Neuron (in vitro differentiated cells): ENCODE data around the gene SMCO3.
A peak's percentile ranks its signal among the peaks of the same experiment; 100 is the strongest.

Experiments used
- H2AFZ ChIP-seq: one replicate; pipeline ENCODE4 v1.6.1; 2013; ENCODE audit warnings: low read depth, mild to moderate bottlenecking, inconsistent platforms, low read length, moderate library complexity
- H3K27me3 ChIP-seq: one replicate; pipeline ENCODE4 v1.6.1; 2013; ENCODE audit warnings: low read length; ENCODE audit not compliant: insufficient read depth
- H3K36me3 ChIP-seq: one replicate; pipeline ENCODE4 v1.6.1; 2013; ENCODE audit warnings: low read length; ENCODE audit not compliant: insufficient read depth
- H3K4me1 ChIP-seq: one replicate; pipeline ENCODE4 v1.6.1; 2013; ENCODE audit warnings: low read length; ENCODE audit not compliant: insufficient read depth
- H3K4me3 ChIP-seq: 2 replicates; pipeline ENCODE4 v1.5.1; 2013; ENCODE audit warnings: mild to moderate bottlenecking, low read length, moderate library complexity
- H3K9me3 ChIP-seq: one replicate; pipeline ENCODE4 v1.6.1; 2013; ENCODE audit warnings: low read length

Gene SMCO3

GRCh38 chr12:14842315-14842714 is 28.3 kb upstream of the SMCO3 start:
- H3K4me3 ChIP-seq, result no peak overlapping the region

DNA sequence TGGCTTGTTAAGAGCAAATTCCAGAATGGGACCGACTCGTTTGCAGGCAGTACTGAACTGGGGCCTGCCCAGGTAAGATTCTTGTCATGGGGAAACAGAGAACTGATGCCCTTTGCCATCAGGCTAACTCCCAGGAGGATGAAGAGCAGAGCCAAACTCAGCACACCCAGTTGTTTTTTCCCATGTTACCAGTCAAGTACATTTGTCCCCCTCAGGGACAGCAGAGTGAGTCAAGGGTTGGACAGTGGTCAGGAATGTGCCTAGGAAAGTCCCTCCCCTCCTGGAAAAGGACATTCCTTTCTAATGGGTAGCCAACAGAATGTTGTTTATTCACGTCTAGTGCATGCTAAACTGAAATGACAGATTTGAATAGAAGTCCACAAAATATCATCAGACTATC is 27.8 kb upstream of the SMCO3 start:
- no peaks in the 10 kb centered on the region for H3K36me3 ChIP-seq
- peaks cover 4% of the 10 kb centered on the region for H3K4me1 ChIP-seq
- H3K4me3 ChIP-seq, result no peak overlapping the region

More at GRCh38 chr12:14842315-14842714, 28.3 kb upstream of the SMCO3 start:
- H2AFZ ChIP-seq, result no peak overlapping the region
- no peaks in the 10 kb centered on the region for H3K27me3 ChIP-seq
- H3K4me1 ChIP-seq, result peaks cover 9% of the 10 kb centered on the region
- no peaks in the 10 kb centered on the region for H3K36me3 ChIP-seq
- no peaks in the 10 kb centered on the region for H3K9me3 ChIP-seq

GRCh38 chr12:14840616-14841015 is 26.6 kb upstream of the SMCO3 start:
- Histone ChIP-seq H3K36me3 (no peaks in the 10 kb centered on the region), H2AFZ (no peak overlapping the region), H3K4me3 (no peak overlapping the region), H3K4me1 (no peaks in the 10 kb centered on the region), H3K27me3 (no peaks in the 10 kb centered on the region), H3K9me3 (no peaks in the 10 kb centered on the region)

More for the DNA sequence above, 27.8 kb upstream of the SMCO3 start:
- H2AFZ ChIP-seq, result no peak overlapping the region
- no peaks in the 10 kb centered on the region for H3K9me3 ChIP-seq
- no peaks in the 10 kb centered on the region for H3K27me3 ChIP-seq

DNA sequence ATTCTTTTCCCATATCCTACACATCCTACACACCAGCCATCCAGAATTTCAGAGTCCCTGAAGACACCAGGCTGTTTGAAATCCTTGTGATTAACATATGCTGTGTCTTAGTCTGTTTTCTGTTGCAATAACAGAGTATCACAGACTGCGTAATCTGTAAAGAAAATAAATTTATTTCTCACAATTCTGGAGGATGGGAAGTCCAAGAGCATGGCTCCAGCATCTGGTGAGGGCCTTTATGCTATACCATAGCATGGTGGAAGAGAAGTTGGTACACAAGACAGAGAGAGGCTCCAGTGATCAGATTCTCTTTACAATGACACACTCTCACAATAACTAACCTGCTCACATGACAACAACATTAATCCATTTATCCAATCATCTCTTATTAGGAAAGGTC is 25.3 kb upstream of the SMCO3 start:
- Histone ChIP-seq H3K9me3 (no peaks in the 10 kb centered on the region), H3K27me3 (no peaks in the 10 kb centered on the region), H2AFZ (no peak overlapping the region), H3K4me3 (no peak overlapping the region), H3K4me1 (peaks cover 11% of the 10 kb centered on the region), H3K36me3 (no peaks in the 10 kb centered on the region)

DNA sequence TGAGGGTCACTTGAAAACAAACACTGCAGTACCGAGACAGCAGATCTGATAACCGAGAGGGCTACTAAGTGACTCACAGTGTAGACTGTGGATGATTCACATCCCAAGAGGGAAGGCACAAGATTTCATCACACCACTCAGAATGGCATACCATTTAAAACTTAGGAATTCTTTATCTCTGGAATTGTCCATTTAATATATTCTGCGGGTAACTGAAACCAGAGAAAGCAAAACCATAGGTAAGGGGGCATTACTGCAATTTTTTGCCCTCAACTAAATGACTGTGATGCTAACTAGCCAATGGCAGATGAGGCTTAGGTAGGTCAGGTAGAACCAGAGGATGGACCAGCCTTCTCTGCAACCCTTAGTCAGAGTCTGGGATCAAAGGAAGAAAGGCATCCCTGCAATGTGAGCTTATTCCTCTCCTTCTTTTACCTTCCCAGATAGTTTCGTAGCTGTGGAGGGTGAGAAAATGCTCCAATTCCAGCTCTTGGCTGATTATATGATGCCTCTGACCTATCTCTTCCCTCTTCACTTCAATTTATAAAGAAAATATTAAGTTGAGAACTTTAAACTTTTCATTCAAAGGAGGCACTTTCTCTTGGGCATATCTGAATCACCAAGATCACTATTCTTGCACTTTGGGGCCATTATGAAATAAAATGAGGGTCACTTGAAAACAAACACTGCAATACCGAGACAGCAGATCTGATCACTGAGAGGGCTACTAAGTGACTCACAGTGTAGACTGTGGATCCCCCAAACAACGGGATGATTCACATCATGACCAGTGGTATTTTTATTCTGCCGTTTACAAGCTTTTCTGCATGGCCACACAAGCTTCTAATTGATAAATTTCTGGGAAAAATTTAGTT is 22.6 kb upstream of the SMCO3 start:
- Histone ChIP-seq H3K27me3 (no peaks in the 10 kb centered on the region), H3K9me3 (no peaks in the 10 kb centered on the region), H3K4me1 (peaks cover 19% of the 10 kb centered on the region), H2AFZ (no peak overlapping the region), H3K36me3 (no peaks in the 10 kb centered on the region), H3K4me3 (no peak overlapping the region)

DNA sequence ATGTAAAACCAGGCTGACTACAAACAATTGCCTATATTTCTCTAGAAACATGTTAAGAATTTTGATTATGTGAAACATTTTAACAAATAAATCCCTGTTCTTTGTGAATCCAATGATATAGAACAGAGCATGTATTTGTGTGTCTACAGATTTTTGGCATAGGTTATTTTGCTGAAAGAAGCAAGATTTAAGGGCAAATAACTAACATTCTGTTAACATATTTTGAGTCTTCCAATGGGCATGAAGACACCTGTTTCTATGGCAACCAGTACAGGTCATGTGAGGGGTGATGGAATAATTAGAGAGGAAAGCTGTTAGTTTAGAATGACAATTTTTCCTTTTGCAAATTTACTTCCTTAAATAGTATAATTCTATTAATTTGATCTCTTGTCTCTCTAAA is 20.5 kb upstream of the SMCO3 start:
- no peaks in the 10 kb centered on the region for H3K9me3 ChIP-seq

DNA sequence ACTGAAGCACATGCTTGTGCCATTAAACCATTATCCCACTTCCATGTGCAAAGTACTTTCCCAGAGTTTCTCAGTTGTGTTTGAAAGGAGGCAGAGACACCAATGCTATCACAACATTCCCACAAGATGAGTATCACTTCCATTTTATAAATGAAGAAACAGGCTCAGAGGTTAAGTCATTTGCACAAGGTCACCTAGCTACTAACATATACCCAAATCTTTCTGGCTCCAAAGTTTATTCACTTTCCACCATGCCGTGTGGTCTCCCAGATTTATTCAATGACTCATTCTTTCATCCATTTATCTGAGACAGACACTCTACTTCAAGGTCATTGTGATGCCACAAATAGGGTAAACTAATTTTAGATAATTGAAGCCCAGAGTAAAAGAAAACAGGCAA is 20.0 kb upstream of the SMCO3 start:
- Histone ChIP-seq H3K4me3 (no peak overlapping the region), H3K36me3 (no peaks in the 10 kb centered on the region), H3K4me1 (peaks cover 19% of the 10 kb centered on the region), H2AFZ (no peak overlapping the region), H3K9me3 (no peaks in the 10 kb centered on the region), H3K27me3 (no peaks in the 10 kb centered on the region)

More for the DNA sequence above, 20.5 kb upstream of the SMCO3 start:
- no peaks in the 10 kb centered on the region for H3K27me3 ChIP-seq
- H3K36me3 ChIP-seq, result no peaks in the 10 kb centered on the region
- H3K4me1 ChIP-seq, result peaks cover 19% of the 10 kb centered on the region
- H3K4me3 ChIP-seq, result no peak overlapping the region
- peak overlapping the region; percentile 62 for H2AFZ ChIP-seq

DNA sequence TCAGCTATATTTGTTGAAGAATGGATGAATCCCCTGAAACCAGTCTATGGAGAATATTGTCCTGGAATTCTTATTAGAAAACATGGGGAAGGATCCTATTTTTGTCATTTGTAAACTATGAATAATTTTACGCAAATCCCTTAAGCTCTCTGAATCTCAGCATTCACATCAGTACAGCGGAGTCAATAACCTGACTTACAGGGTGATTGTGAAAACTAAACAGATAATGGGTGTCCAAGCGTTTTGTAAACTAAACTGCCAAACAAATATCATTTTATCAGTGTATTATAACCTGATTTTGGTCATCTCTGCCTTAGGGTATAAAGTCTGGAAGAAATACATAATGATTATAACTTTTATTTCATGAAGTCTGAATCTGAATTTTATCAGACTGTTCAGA is 19.4 kb upstream of the SMCO3 start:
- H3K9me3 ChIP-seq, result no peaks in the 10 kb centered on the region
- no peak overlapping the region for H3K4me3 ChIP-seq
- H2AFZ ChIP-seq, result no peak overlapping the region
- H3K36me3 ChIP-seq, result no peaks in the 10 kb centered on the region
- H3K27me3 ChIP-seq, result no peaks in the 10 kb centered on the region
- peaks cover 19% of the 10 kb centered on the region for H3K4me1 ChIP-seq

DNA sequence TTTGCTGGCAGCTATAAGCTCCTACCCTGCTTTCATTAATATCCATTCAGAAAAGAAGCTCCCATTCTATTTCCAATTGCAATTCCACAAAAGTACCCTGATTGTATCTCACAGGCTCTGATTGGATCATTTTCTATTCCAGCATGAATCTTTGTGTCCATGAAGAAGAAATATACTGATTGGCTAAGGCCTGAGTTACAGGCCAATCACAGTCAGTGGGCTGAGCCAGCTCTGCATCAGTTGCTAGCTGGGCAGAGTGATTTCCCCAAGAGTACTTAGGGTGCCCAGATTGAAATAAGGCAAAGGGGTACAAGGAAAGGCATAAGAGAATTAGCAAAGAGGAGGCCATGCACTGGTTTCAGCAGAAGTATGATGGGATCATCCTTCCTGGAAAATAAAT is 14.9 kb upstream of the SMCO3 start:
- H3K9me3 ChIP-seq, result no peaks in the 10 kb centered on the region
- H3K36me3 ChIP-seq, result no peaks in the 10 kb centered on the region
- peaks cover 4% of the 10 kb centered on the region for H3K4me1 ChIP-seq
- H2AFZ ChIP-seq, result no peak overlapping the region
- no peaks in the 10 kb centered on the region for H3K27me3 ChIP-seq
- H3K4me3 ChIP-seq, result no peak overlapping the region

- H3K36me3 ChIP-seq, result no peaks in the 10 kb centered on the region
- H2AFZ ChIP-seq, result no peak overlapping the region
- no peaks in the 10 kb centered on the region for H3K27me3 ChIP-seq
- H3K4me1 ChIP-seq, result no peaks in the 10 kb centered on the region
- no peak overlapping the region for H3K4me3 ChIP-seq
- H3K9me3 ChIP-seq, result no peaks in the 10 kb centered on the region
Observed at GRCh38 chr12:14827043-14827442, 13.1 kb upstream of the SMCO3 start.

DNA sequence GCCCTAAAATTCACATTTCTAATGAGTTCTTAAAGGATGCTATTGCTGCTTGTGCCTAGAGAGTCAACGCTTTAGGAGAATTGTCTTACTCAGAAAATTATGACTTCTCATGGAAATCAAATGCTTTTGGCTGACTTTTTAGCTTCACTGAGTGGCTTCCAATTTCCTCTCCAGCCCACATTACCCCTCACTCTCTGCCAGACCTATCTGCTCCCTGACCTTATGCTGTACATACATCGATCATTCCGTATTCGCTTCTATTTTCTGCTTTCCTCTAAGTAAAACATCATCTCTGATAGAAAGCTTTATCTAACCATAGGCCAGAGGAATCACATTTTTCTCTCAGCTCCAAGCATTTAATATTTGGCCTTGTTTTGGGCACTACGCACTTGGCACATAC is 12.5 kb upstream of the SMCO3 start:
- Histone ChIP-seq H3K27me3 (no peaks in the 10 kb centered on the region), H2AFZ (no peak overlapping the region), H3K9me3 (no peaks in the 10 kb centered on the region), H3K36me3 (no peaks in the 10 kb centered on the region), H3K4me1 (no peaks in the 10 kb centered on the region), H3K4me3 (no peak overlapping the region)

DNA sequence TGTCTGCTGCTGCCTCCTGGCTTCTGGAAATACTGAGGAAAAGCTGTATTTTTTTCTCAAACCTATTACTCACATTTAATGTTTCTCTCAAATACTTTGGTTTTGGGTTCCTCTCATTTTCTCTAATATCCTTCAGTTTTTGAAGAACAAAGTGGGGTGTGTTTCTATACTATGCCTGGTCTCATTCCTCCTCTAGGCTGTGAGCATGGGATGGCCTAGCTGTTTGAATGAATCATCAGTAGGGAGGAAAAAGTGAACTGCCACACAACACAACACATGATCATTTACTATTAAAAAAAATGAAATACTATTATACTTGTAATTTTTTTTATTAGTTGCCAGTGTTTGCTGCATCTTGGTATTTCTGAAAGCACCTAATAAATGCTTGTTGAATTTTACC is 11.3 kb upstream of the SMCO3 start:
- Histone ChIP-seq H3K4me3 (no peak overlapping the region), H3K9me3 (no peaks in the 10 kb centered on the region), H3K27me3 (no peaks in the 10 kb centered on the region), H3K4me1 (no peaks in the 10 kb centered on the region), H3K36me3 (no peaks in the 10 kb centered on the region), H2AFZ (no peak overlapping the region)

GRCh38 chr12:14824012-14824634 is 10.1 kb upstream of the SMCO3 start:
- Histone ChIP-seq H3K36me3 (no peaks in the 10 kb centered on the region), H3K4me3 (no peak overlapping the region), H3K27me3 (no peaks in the 10 kb centered on the region), H3K4me1 (no peaks in the 10 kb centered on the region), H3K9me3 (no peaks in the 10 kb centered on the region), H2AFZ (no peak overlapping the region)
